RPMI8226 (cell line): ENCODE measurements around the gene NAA38.
"Not testable (repeated sequence)": the region's sequence is repeated elsewhere in the genome, so short reads cannot be mapped to it uniquely, and the experiment has no call there.

Experiments used
- DNase-seq: peaks from one replicate; pipeline ENCODE4 v3.0.0-alpha.2; 2015

NAA38 gene

DNA sequence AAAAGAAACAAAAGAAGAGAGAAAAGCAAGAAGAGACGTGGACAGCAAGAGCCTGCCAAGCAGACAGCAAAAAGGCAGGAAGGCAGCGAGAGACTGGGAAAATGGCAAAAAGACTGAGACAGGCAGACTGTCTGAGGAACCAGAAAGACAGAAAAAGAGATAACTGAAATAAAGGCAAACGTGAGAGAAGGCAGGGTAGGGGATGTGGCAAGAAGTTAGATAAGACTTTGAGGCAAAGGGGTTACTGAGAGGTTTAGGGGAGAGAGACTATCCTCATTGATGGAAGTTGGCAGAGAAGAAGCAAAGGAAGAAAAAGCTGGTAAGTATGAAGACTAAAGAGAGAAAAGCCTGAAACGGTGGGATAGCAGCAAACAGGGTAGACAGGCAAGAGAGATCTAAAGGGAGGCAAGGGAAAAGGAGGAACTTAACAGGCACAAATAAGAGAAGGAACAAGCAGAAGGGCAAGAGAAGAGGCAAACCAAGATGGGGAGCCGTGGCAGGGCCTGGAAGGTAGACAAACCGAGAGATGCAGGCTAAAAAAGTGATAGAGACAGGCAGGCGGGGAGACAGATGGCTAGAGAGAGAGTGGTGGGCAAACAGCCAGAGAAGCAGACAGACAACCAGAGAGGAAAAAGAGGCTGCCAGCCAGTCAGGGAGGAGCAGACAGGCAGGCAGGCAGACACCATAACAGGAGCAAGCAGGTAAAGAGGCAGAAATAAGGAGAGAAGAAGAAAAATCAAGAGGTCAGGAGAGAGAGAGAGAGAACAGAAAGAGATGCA, 24.1 kb upstream of the NAA38 start:
- DNase-seq: peak; percentile 46

DNA sequence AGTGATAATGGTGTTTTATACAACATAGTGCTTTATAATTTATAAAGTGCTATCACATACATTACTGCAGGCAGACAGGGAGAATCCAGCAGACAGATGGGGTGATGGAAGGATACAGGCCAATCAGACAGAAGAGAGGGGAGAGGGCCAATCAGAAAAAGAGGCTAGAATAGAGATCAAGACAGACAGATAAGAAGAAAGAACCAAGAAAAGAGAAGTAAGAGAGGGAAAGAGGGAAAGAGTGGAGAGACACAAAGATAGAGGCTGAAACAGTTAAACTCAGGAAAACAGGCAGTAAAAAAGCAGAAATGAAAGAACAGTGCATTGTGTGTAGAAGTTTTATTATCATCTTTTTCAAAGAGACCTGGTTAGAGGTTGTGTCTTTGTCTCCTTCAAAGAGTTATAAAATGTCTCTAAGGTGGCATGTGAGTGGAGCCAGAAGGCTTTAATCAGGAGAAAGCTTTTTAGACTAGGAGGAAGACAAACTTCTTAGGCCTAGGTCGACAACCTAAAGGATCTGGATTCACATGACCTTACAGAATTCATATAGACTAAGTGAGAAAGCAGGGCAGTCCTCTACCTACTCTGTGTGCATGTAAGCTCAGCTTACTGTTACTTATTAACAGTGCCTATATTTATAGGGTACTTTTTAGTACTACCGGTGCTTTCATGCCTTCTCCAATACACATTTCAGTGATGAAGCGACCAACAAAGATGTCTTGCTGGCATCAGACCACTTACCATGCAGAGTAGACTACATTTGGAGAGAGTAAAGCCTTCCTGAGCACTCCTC, 22.9 kb upstream of the NAA38 start:
- no peak for DNase-seq

DNA sequence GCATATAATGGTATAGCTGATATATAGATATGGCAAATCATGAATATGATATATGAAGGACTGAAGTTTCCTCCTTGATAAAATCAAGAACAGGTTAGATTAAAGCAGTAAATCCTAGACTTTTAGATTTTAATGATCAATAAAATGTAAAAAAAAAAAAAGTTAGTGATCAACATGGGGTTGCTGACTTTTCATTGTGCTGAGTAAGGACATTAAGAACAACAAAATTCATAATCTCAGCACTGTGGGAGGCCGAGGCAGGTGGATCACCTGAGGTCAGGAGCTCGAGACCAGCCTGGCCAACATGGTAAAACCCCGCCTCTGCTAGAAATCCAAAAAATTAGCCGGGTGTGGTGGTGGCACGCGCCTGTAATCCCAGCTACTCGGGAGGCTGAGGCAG, 20.9 kb upstream of the NAA38 start:
- no peak for DNase-seq

DNA sequence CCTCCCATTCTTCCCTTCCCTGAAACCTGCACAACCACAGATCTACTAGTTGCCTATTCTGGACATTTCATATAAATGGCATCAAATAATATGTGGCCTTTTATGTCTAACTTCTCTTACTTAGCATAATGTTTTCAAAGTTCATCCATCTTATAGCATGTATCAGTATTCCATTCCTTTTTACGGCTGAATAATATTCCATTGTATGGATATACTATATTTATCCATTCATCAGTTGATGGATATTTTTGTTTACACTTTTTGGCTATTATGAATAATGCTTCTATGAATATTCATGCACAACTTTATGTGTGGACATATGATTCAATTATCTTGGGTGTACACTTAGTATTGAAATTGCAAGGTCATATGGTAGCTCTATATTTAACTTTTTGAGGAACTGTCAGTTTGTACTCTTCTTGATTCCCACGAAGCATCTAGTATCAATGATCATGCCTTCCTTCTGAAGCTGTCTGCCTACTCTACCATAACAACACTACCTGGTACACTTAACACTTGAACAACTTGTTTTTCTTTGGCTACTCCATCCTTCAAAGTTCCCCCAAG, 18.5 kb upstream of the NAA38 start:
- no peak for DNase-seq

DNA sequence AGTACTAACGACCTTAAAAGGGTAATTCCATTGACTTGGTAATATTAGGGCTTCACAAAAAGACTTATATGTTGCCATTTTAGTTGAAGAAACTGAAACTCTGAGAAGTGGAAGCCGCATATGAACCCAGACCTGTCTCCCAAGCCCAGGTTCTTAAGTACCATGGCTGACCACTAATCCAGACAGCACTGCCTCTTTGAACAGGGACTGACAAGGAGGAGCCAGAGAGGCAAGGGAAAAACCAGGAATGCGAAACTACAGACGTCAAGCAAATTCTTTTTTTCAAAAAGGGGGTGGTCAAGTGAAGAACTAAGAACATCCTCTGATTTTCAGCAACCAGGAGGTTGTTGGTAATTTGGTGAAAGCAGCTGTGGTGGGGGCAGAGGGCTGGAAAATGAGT, 15.7 kb upstream of the NAA38 start:
- no peak for DNase-seq

DNA sequence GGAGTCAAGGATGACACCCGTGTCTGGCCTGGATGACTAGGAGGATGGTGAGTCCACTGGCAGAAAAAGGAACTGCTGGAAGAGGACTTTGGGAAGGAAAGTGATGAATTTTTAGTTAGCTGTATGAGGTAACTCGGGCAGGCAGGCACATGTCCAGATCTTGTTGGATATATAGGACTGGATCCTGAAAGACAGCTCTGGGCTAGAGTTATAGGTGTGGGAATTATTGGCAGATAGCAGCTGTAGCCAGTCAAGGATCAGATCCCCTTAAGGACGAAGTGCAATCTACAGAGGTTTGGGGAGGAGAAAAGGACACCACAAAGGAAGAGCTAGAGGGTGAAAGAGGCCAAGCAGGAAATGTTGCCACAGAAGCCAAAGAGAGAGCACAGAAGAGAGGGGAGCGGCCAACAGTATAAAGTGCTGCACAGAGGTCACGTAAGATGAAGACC, 10.5 kb upstream of the NAA38 start:
- DNase-seq: no peak

DNA sequence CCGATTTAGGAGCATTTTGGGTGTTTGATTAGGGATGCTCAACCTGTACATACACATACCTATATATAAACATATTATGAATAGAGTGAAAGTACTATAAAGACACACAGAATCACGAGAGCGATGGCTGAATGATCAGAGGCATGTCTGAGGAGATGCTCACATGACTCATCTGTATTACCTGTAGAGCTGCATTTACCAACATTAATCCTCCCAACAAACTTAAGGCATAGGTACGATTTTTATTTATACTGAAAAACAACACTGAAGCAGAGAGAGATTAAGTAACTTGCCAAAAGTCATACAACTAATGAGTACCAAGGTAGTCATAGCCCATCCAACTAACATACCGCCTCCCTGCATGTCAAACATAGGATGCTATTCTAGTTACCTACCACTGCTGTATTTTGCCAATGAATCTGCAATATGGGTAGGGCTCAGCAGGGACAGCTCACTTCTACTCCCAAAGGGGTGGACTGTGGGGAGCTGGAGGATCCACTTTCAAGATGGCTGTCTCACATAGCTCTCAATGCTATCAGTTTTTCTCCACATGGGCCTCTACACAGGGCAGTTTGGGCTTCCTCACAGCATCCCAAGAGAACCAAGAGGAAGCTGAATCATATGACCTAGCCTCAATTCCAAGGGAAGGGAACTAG, 7.8 kb upstream of the NAA38 start:
- DNase-seq: no peak

DNA sequence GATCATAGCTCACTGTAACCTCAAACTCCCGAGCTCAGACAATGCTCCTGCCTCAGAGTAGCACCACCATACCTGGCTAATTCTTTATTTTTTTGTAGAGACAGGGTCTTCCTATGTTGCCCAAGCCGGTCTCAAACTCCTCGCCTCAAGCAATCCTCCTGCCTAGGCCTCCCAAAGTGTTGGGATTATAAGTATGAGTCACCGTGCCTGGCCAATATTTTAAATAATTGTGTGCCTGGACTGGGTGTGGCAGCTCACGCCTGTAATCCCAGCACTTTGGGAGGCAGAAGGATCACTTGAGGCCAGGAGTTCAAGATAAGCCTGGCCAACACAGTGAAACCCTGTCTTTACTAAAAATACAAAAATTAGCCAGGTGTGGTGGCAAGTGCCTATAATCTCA, 7.0 kb upstream of the NAA38 start:
- DNase-seq: not testable (repeated sequence)

DNA sequence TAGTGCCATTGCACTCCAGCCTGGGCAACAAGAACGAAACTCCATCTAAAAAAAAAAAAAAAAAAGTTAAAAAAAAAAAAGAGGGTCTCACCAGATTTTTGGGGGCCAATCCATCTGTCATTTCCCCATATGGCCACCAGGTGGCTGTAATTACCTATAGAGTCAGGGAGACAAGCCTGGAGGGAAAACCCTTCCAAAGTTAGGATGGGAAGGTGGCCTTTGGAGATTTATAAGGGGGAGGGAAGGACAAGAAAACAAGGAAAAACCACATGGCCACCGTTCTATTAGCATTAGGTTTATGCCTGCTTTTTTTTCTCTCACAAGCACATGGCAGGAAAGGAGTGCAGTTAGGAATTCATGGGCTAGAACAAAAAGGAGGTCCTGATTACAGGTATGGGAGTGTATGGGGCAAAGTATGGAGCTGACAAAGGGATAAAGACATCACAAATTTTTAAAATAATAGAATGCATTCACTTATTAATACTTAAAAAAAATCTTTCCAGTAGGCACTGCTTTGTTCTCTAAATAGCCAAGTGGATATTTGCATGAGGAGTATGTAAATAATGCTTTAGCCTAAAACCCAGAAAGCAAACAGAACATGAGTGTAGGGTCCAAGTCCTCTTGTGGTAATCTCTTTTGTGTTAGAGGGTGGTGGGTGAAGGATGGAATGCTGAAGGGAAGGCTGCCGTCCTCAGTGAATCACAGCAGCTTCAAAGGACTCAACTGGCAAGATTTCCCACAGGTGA, 5.5 kb upstream of the NAA38 start:
- no peak for DNase-seq

DNA sequence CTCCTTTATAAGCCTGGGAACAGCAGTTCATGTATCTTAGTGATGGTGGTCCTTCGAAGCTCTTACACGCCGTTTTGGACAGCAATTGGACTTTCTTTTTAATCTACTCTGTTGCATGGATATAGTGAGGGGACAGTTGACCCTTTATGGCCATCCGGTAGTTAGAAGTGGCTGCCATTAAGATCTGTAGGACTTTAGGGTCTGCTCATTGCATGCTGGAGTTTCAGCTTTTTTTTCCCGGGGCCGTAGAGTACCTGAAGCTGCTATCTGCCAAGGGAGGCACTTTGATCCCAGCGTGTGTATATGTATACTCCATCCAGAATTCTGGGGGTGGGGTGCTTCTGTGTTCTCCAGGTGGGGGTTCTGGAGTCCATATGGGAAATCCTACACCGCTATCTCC, 1.7 kb upstream of the NAA38 start:
- DNase-seq: no peak

DNA sequence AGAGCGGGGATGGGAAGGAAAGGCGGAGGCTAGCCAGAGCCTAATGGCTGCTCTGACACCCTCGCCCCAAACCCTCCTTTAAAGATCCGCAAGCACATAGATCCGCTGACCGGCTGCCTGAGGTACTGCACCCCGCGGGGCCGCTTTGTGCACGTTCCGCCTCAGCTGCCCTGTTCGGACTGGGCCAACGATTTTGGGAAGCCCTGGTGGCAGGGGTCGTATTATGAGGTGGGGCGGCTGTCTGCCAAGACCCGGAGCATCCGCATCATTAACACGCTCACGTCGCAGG, 1.1 kb upstream of the NAA38 start:
- DNase-seq: peak; percentile 79

DNA sequence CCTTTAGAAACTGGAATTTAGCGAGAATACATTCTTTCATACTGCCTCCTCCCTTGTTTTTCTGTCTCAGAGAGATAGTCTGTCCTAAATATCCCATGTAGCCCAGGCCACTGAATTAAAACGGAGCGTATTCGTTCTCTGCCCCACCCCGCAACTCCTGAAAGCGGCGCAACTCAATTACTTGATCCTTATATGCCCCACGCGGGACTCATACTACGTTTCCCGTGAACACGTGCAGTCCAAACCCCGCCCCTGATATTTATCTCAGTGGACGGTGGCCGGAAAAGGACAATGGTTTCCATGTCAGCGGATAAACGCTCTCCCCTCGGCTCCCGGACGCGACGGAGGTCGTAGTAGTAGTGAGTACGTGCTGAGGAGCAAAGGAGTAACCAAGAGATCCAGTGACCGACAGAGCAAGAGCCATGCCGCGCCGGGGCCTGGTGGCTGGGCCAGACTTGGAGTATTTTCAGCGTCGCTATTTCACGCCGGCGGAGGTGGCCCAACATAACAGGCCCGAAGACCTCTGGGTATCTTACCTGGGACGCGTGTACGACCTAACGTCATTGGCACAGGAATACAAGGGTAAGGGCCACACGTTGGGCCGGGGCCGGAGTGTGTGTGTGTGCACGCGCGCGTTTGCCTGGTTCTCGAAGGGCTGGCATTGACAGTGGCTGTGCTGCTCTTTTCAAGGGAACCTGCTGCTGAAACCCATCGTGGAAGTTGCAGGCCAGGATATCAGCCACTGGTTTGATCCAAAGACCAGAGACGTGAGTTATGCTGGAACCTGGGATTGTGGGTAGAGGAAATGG, 558 bp upstream of the NAA38 start, which contains the start of gene CYB5D1:
CYB5D1 (plus strand) TSS at position 291 of the 809 bp plus-strand sequence; CDS start at position 423, 132 bp downstream.
- DNase-seq: peak; percentile 91

DNA sequence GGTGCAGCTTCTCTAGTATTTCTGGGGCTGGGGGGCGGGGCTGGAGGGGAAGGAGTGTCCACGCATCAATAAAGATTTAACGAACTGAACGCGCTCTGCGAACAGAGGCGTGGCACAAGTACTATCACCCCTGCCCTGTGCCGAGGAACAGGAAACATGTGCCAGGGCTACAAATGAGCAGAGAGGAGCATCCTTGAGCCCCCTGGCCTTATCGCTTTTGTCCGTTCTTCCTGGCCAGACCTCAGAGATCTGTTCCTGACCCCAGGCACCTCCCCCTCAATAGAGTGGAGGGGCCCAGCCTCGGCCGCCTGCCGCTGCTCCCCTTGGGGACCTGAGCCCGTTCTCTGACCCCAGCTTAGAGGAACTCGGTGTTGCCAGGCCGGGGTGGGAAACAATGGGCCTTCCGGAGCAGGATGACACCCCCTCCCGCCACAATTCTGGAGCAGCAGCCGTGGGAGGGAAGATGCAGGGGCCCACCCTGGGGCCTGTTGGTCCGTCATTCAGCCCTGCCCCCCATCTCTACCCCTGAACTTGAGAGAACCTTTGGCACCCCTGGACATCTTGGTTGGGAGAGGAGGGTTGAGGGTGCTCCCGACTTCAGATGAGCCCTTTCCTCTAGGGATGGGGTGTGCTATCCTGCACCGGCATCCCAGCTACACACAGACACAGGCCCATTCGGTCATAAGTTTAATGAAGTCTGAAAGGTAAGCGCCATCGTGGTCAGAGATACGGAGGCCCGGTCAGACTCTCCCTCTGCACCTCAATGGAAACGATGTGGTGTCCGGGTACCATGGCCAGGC, 1.1 kb downstream of the NAA38 start:
- DNase-seq: peak; percentile 23

DNA sequence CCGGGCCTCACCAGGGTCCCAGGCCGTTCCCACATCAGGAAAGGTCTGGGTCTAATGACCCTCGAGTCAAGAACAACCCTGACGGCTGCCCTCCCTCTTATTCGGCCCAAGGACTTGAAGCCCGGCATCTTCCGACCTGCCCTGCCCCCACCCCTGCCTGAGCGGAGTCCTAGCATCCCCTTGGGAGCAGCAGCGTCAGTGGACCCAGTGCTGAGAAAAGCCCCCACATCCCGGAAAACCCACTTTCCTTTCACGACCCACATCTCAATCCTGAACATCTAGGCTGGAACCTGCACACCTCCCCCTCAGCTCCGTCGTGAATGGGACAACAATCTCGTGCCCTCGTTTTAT, 1.7 kb downstream of the NAA38 start:
- no peak for DNase-seq

DNA sequence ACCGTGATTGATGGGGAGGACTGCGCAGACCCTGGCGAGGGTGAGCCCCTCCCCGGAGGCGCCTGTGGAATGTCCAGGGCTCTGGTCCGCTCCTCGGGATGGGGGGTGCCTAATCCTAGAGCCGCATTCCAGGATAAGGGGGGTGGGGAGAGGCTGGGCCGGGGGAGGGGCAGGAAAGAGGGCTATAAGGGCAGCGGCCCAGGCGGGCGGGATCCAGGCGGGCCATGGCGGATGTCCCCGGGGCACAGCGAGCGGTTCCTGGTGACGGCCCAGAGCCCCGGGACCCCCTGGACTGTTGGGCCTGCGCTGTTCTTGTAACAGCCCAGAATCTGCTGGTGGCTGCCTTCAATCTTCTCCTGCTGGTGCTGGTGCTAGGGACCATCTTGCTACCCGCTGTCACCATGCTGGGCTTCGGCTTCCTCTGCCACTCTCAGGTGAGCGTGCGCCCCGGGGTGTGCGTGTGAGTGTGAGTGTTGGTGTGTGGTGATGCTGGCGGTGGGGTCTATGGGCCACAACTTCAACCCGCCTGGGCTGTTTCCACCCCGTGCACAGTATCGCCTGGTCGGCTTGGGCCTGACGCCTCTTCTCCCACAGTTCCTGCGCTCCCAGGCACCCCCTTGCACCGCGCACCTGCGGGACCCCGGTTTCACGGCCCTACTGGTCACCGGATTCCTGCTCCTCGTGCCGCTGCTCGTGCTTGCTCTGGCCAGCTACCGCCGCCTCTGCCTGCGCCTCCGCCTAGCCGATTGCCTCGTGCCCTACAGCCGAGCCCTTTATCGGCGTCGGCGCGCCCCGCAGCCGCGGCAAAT, 2.3 kb downstream of the NAA38 start, which contains the start of gene TMEM88:
TMEM88 (plus strand) TSS at position 216 of the 809 bp plus-strand sequence; CDS start at position 225, 9 bp downstream.
- no peak for DNase-seq

DNA sequence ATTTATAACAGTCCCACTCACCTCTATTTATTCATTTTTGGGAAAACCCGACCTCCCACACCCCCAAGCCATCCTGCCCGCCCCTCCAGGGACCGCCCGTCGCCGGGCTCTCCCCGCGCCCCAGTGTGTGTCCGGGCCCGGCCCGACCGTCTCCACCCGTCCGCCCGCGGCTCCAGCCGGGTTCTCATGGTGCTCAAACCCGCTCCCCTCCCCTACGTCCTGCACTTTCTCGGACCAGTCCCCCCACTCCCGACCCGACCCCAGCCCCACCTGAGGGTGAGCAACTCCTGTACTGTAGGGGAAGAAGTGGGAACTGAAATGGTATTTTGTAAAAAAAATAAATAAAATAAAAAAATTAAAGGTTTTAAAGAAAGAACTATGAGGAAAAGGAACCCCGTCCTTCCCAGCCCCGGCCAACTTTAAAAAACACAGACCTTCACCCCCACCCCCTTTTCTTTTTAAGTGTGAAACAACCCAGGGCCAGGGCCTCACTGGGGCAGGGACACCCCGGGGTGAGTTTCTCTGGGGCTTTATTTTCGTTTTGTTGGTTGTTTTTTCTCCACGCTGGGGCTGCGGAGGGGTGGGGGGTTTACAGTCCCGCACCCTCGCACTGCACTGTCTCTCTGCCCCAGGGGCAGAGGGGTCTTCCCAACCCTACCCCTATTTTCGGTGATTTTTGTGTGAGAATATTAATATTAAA, 3.1 kb downstream of the NAA38 start:
- DNase-seq: no peak

DNA sequence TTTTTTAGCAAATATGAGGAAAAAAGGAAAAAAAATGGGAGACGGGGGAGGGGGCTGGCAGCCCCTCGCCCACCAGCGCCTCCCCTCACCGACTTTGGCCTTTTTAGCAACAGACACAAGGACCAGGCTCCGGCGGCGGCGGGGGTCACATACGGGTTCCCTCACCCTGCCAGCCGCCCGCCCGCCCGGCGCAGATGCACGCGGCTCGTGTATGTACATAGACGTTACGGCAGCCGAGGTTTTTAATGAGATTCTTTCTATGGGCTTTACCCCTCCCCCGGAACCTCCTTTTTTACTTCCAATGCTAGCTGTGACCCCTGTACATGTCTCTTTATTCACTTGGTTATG, 3.7 kb downstream of the NAA38 start:
- DNase-seq: no peak

DNA sequence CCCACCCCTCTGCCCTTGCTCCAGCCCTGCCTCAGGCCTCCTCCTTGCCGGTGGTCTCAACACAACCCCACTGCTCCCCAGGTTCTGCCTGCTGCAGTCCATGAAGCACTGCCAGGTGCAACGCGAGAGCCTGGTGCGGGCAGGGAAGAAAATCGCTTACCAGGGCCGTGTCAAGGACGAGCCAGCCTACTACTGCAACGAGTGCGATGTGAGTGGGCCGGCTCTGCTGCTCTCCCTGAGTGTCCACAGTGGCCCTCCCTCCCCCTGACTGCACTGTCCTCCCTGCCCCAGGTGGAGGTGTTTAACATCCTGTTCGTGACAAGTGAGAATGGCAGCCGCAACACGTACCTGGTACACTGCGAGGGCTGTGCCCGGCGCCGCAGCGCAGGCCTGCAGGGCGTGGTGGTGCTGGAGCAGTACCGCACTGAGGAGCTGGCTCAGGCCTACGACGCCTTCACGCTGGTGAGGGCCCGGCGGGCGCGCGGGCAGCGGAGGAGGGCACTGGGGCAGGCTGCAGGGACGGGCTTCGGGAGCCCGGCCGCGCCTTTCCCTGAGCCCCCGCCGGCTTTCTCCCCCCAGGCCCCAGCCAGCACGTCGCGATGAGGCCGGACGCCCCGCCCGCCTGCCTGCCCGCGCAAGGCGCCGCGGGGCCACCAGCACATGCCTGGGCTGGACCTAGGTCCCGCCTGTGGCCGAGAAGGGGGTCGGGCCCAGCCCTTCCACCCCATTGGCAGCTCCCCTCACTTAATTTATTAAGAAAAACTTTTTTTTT, 4.3 kb downstream of the NAA38 start:
- DNase-seq: no peak

DNA sequence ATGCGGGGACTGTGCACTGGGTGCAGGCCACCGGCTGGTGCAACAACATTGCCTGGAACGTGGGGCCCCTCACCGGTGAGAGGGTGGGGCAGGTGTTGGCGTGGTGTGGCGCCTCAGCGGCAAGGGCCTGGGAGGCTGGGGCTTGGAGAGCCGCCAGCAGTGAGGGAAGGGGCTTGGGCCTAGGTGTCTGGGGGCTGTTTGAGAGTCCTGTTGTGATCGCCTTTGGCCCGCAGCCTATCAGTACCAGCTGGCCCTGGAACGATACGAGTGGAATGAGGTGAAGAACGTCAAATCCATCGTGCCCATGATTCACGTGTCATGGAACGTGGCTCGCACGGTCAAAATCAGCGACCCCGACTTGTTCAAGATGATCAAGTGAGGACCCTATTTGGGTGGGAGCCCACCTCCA, 5.1 kb downstream of the NAA38 start:
- DNase-seq: no peak
